Muscle of back (tissue), 13 donors: ENCODE measurements around the gene FMNL1. TPM values are rescaled to one million over a fixed set of nuclear protein-coding genes. Genes with fewer than 3 reads are reported as not detected.
A peak's percentile ranks its signal among the peaks of the same experiment; 100 is the strongest.
"Not testable (repeated sequence)": the region's sequence is repeated elsewhere in the genome, so short reads cannot be mapped to it uniquely, and the experiment has no call there.

Experiments used
- DNase-seq, 3 donors: peaks; one replicate each; pipeline versions ENCODE4 v3.0.0 to v3.0.0-alpha.2; 2013
- long read RNA-seq, 9 donors: transcript quantifications; one replicate each; lab custom pipeline, GENCODE V29; 2026
- polyA plus RNA-seq, 10 donors: library from polyadenylated mRNA; unstranded; fragments of 120-200 nt; gene quantifications; one replicate each; pipeline ENCODE4 v1.2.1, GENCODE V29; 2013; ENCODE audit not compliant: insufficient read length in 10 of 10

Gene FMNL1
- 10 to 100 TPM in 1 of 10 donors, 1 to 10 TPM in 9; 4.0 to 17.9 (median 5.7) TPM for polyA plus RNA-seq
- long read RNA-seq, donor 1 = 0 reads
- long read RNA-seq, donor 2 = 0 reads
- long read RNA-seq, donor 3 = 0 reads
- long read RNA-seq, donor 4 = 0 reads
- long read RNA-seq, donor 5 = 0 reads
- long read RNA-seq, donor 6 = 0 reads
- long read RNA-seq, donor 7 = 0 reads
- long read RNA-seq, donor 8 = 0 reads
- long read RNA-seq, donor 9 = 0 reads

GRCh38 chr17:45221081-45222013 lies at the start of gene FMNL1:
Gene FMNL1 (plus strand): TSS chr17:45221885. CDS start chr17:45222125, 240 bp downstream.
- DNase-seq = peak in 1 of 3 donors; percentile 57

- DNase-seq = no peak
Measured at GRCh38 chr17:45172232-45172540, 49.5 kb upstream of the FMNL1 start.

- DNase-seq = peak; percentile 72 to 82 (median 82)
Measured at GRCh38 chr17:45172541-45173286, 49.0 kb upstream of the FMNL1 start.

GRCh38 chr17:45175759-45176115 lies 45.9 kb upstream of the FMNL1 start:
- no peak for DNase-seq

- DNase-seq = no peak
Measured at GRCh38 chr17:45177563-45177962, 44.1 kb upstream of the FMNL1 start.

GRCh38 chr17:45184144-45184543 lies 37.5 kb upstream of the FMNL1 start:
- DNase-seq = no peak

GRCh38 chr17:45186801-45187354 lies 34.8 kb upstream of the FMNL1 start:
- no peak for DNase-seq

- no peak for DNase-seq
Measured at GRCh38 chr17:45189009-45189408, 32.7 kb upstream of the FMNL1 start.

GRCh38 chr17:45190503-45191255 lies 31.0 kb upstream of the FMNL1 start:
- DNase-seq = no peak

GRCh38 chr17:45195424-45195823 lies 26.3 kb upstream of the FMNL1 start:
- no peak for DNase-seq

- DNase-seq = no peak
Measured at GRCh38 chr17:45197108-45197507, 24.6 kb upstream of the FMNL1 start.

- DNase-seq = peak; percentile 83 to 95 (median 93)
Measured at GRCh38 chr17:45197555-45198334, 23.9 kb upstream of the FMNL1 start.

GRCh38 chr17:45200701-45201100 lies 21.0 kb upstream of the FMNL1 start:
- no peak for DNase-seq

GRCh38 chr17:45201457-45201856 lies 20.2 kb upstream of the FMNL1 start:
- no peak for DNase-seq

- not testable (repeated sequence) for DNase-seq
Measured at GRCh38 chr17:45201880-45202279, 19.8 kb upstream of the FMNL1 start.

- peak; percentile 85 to 92 (median 89) for DNase-seq
Measured at GRCh38 chr17:45218895-45219661, 2.6 kb upstream of the FMNL1 start.

GRCh38 chr17:45220079-45220478 lies 1.6 kb upstream of the FMNL1 start:
- no peak for DNase-seq

- no peak for DNase-seq
Measured at GRCh38 chr17:45222014-45222288, 266 bp downstream of the FMNL1 start.

- no peak for DNase-seq
Measured at GRCh38 chr17:45222289-45222995, 757 bp downstream of the FMNL1 start.
